HG02571 (cell line): Measurements from ENCODE around the gene PLXNB2.

ENCODE experiments used
- ATAC-seq: cut with Tn5 transposase; IDR thresholded peaks from one replicate; pipeline ENCODE4 v1.9.1; 2021; ENCODE audit warnings: mild to moderate bottlenecking, moderate library complexity; ENCODE audit not compliant: unreplicated experiment

Gene PLXNB2

GRCh38 chr22:50299785-50300619 is 7.4 kb downstream of the PLXNB2 start:
- no peak for ATAC-seq

- ATAC-seq, result no peak
These were observed 8.3 kb downstream of the PLXNB2 start for GRCh38 chr22:50298937-50299784.

DNA sequence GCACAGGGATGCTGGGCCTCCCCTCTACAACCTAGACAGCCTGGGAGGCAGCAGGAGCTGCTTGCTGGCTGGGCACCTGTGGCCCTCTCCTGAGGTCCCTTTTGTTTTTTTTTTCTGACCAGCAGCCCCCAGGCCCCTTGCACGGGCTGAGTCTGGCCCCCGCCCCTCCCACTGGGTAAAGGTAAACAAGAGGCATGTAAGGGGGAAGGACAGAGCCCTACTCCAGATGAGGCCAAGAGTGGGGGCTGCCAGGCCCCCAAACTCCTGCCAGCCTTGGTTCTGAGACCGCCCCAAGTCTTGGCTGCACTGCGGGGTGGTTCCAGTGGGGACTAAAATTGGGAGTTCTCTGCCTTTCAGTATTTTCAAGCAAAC is 9.2 kb downstream of the PLXNB2 start:
- no peak for ATAC-seq

GRCh38 chr22:50297510-50298265 is 9.8 kb downstream of the PLXNB2 start:
- ATAC-seq, result no peak

GRCh38 chr22:50296658-50297490 is 10.6 kb downstream of the PLXNB2 start:
- ATAC-seq, result no peak

GRCh38 chr22:50294319-50294656 is 13.2 kb downstream of the PLXNB2 start:
- ATAC-seq, result no peak

GRCh38 chr22:50293441-50294318 is 13.8 kb downstream of the PLXNB2 start:
- ATAC-seq, result no peak

GRCh38 chr22:50292643-50293440 is 14.6 kb downstream of the PLXNB2 start:
- no peak for ATAC-seq

DNA sequence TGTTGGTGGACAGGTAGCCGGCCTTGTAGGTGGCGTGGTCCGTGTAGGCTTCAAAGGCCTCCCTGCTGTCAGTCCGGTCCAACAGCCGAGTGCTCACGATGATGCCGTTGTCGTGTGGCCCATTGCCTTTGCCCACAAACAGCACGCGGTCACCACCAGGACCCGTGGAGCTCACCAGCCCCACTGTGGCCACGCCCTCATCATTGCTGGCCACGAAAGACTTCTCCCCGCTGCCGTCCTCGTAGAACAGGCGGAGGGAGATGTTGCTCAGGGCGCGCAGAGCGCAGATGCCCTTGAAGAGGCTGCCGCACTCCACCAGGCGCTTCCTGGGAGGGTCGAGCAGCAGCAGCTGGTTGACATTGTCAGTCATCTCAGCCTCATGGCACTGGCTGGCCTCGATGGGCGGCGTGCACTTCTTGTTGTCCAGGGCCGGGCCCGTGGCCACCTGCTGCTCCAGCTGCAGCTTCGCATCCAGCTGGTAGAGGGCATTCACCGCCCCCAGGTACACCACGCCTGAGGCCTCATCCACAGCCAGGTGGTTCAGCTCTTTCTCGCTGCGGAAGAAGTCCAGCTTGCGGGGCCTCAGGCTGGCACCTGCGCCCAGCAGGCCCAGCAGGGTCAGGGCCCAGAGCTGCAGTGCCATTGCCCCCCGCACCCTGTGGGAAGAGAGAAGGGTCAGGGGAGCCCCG is 17.4 kb downstream of the PLXNB2 start:
- ATAC-seq, result no peak

DNA sequence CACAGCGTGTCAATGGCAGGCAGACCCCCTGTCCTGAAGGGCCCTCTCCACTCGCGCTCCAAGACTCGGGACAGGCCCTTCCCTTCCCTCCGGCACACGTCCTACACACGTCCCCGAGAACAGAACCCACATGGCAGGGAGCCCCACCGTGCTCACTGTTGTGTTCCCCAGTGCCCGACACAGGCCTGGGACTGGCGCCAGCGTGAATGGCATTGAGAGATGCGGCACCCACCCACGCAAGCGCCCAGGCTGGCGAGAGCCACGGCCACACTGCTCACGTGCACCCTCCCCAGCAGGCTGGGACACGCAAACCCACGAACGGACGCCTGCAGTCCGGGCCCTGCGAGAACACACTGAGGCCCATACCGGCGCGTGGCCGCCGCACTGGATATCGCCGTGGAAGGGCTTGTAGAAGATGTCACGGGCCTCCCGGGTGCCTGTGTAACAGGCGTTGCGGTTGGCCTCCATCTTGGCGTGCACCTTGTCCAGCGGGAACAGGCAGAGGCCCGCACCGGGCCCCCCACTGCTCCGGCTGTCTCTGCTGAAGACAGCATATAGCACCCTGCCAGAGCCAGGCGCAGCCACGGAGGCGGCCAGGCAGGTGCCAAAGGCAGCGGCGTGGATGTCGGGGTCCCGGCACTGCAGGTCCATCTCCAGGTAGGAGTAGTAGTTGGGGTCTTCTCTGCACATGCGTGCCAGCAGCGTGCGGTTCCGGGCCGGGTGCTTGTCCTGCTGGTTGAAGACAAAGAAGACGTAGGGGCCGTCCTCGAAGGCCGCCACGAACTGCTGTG is 18.1 kb downstream of the PLXNB2 start:
- ATAC-seq, result no peak

- no peak for ATAC-seq
These were observed 19.7 kb downstream of the PLXNB2 start for GRCh38 chr22:50287731-50288130.

GRCh38 chr22:50286701-50287318 is 20.6 kb downstream of the PLXNB2 start:
- no peak for ATAC-seq

- no peak for ATAC-seq
These were observed 21.2 kb downstream of the PLXNB2 start for GRCh38 chr22:50286275-50286674.

DNA sequence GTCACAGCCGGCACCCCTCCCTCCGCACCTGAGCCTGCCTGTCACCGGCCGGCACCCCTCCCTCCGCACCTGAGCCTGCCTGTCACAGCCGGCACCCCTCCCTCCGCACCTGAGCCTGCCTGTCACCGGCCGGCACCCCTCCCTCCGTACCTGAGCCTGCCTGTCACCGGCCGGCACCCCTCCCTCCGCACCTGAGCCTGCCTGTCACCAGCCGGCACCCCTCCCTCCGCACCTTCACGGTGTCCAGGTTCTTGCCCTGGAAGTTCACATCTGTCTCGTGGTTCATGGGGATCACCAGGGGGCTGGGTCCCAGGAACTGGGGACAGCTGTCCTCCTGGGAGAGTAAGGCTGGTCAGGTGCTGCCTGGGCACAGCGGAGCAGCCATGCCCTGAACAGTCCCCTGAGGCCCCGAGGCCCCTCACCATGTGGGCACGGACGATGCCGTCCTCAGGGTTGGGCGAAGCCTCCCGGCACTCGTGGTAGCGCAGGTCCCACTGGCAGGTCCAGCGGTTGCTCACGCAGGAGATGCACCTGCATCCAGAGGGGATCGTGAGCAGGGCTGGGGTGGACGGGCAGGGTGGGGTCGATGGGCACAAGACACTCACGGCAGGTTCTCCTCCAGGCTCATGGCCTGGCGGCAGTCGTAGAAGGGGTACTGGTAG is 21.7 kb downstream of the PLXNB2 start:
- no peak for ATAC-seq

DNA sequence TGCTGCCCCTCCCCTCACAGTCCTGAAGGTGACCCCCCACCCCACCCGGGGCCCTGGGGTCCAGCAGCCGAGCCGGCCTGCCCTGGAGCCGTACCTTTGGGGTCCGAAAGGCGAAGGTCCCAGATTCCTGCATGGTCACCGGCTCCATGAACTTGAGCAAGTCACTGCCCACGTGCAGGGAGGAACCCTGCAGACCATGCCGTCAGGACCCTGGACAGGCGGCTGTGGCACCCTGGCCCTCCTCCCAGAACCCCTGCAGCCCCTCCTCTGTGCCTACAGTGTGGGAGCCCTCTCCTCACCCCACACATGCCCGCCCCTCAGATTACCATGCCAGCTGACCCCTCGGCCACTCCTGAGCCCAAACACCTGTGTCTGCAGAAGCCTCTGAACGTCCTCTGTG is 23.0 kb downstream of the PLXNB2 start:
- no peak for ATAC-seq

DNA sequence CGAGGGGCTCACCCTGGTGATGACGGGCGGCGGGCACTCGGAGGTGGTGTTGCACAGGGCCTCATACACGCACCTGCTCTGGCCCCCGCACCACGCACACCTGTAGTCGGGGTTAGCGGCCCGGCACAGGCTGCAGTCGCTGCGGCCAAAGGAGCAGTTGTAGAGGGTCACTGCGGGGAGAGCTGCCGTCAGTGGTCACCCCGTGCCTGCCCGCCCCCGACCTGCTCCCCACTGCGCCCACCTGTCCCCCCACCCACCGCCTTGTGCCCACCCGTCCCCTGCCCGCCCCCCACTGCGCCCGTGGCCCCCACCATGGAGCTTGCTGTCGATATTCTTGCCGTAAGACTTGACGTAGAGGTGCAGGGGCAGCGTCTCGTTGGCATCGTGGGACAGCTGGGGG is 23.6 kb downstream of the PLXNB2 start:
- no peak for ATAC-seq
